PC-9 (cell line): ENCODE data around the gene MPL. TPM values are rescaled to one million over a fixed set of nuclear protein-coding genes. Genes with fewer than 3 reads are reported as not detected.

Experiments
- BruUV-seq: library from RNA; stranded (reverse); fragments of 400-500 nt; replicated peaks from 2 replicates; lab custom pipeline; 2021; lab: Mats Ljungman, UMichigan
- CTCF ChIA-PET: fragments of 300-600 bp; sonication (Branson Sonifier 250); formaldehyde crosslinking; loops from one replicate; lab custom pipeline; 2022; ENCODE audit warnings: antibody characterized with exemption; lab: Charles Lee
- POLR2A ChIA-PET: fragments of 300-600 bp; sonication (Branson Sonifier 250); formaldehyde crosslinking; loops from one replicate; lab custom pipeline; 2022; ENCODE audit warnings: antibody characterized with exemption; ENCODE audit not compliant: unreplicated experiment; lab: Charles Lee
- DNase-seq, 2 experiments: peaks; one replicate each; pipeline versions ENCODE4 v3.0.0 to v3.0.0-alpha.2; 2015 to 2022; ENCODE audit warnings: mixed read lengths in 1 of 2
- H2AFZ ChIP-seq: fragments of 200-600 bp; sonication (generic); 2 replicates; pipeline ENCODE4 v1.8.1; 2017; ENCODE audit warnings: antibody characterized with exemption
- H3F3A ChIP-seq: fragments of 200-600 bp; sonication (generic); 2 replicates; pipeline ENCODE4 v1.8.1; 2017; ENCODE audit warnings: antibody characterized with exemption, mild to moderate bottlenecking, low read depth; ENCODE audit not compliant: insufficient read depth
- H3K27ac ChIP-seq: fragments of 200-600 bp; sonication (generic); 2 replicates; pipeline ENCODE4 v1.6.1; 2016; ENCODE audit warnings: mixed run types
- H3K27me3 ChIP-seq: fragments of 200-600 bp; sonication (generic); 2 replicates; pipeline ENCODE4 v1.6.1; 2016; ENCODE audit warnings: low read depth, mixed run types; ENCODE audit not compliant: insufficient read depth
- H3K36me3 ChIP-seq: fragments of 200-600 bp; sonication (generic); 2 replicates; pipeline ENCODE4 v1.6.1; 2016; ENCODE audit warnings: low read depth, mixed run types
- H3K4me1 ChIP-seq: fragments of 200-600 bp; sonication (generic); replicated peaks from 2 replicates; pipeline ENCODE4 v1.6.1; 2016; ENCODE audit warnings: mixed run types; ENCODE audit not compliant: insufficient read depth
- H3K4me2 ChIP-seq: fragments of 200-600 bp; sonication (generic); 2 replicates; pipeline ENCODE4 v1.6.1; 2017; ENCODE audit warnings: mixed run types
- H3K4me3 ChIP-seq: fragments of 200-600 bp; sonication (generic); 2 replicates; pipeline ENCODE4 v1.6.1; 2016; ENCODE audit warnings: mixed run types
- H3K79me2 ChIP-seq: fragments of 200-600 bp; sonication (generic); 2 replicates; pipeline ENCODE4 v1.6.1; 2017; ENCODE audit warnings: low read depth, mixed run types
- H3K9me2 ChIP-seq: fragments of 200-600 bp; sonication (generic); 2 replicates; pipeline ENCODE4 v1.8.1; 2017; ENCODE audit warnings: mild to moderate bottlenecking; ENCODE audit not compliant: insufficient read depth
- H3K9me3 ChIP-seq: fragments of 200-600 bp; sonication (generic); 2 replicates; pipeline ENCODE4 v1.8.1; 2016; ENCODE audit warnings: low read depth; ENCODE audit not compliant: insufficient read depth
- H4K20me1 ChIP-seq: fragments of 200-600 bp; sonication (generic); 2 replicates; pipeline ENCODE4 v1.8.1; 2017; ENCODE audit not compliant: insufficient read depth
- EZH2 ChIP-seq: fragments of 200-600 bp; sonication (generic); IDR thresholded peaks from 2 replicates; pipeline ENCODE4 v1.8.0; 2017; ENCODE audit warnings: antibody characterized with exemption, low read depth
- intact Hi-C: fragments of 100-400 bp; cut with micrococcal nuclease; formaldehyde crosslinking; loops from one replicate; pipeline ENCODE4 v1.10.0; 2022; ENCODE audit not compliant: unreplicated experiment
- total RNA-seq: library from RNA; stranded (reverse); gene quantifications from 2 replicates; pipeline ENCODE4 v1.2.3, GENCODE V29; 2021
- TF ChIP-seq, protein P1 (sequence below): fragments of 200-600 bp; sonication (generic); conservative IDR thresholded peaks from 2 replicates; pipeline ENCODE4 v1.6.1; 2017; ENCODE audit warnings: mixed run types, antibody characterized with exemption, mild to moderate bottlenecking, moderate library complexity

MPL gene
- total RNA-seq, 1 experiment from 2014 or later, result 0.76 TPM

- Histone ChIP-seq H3K4me2 (no peak overlapping the region), H2AFZ (no peak overlapping the region), H4K20me1 (no peaks in the 10 kb centered on the region), H3K4me3 (no peak overlapping the region), H3K27ac (no peak overlapping the region), H3K79me2 (peaks cover 15% of the 10 kb centered on the region), H3K9me2 (no peaks in the 10 kb centered on the region), H3F3A (peaks cover 35% of the 10 kb centered on the region), H3K36me3 (no peaks in the 10 kb centered on the region), H3K9me3 (no peaks in the 10 kb centered on the region), H3K27me3 (no peaks in the 10 kb centered on the region), H3K4me1 (peaks cover 19% of the 10 kb centered on the region)
- no peak for TF ChIP-seq EZH2
- TF ChIP-seq, protein P1, sequence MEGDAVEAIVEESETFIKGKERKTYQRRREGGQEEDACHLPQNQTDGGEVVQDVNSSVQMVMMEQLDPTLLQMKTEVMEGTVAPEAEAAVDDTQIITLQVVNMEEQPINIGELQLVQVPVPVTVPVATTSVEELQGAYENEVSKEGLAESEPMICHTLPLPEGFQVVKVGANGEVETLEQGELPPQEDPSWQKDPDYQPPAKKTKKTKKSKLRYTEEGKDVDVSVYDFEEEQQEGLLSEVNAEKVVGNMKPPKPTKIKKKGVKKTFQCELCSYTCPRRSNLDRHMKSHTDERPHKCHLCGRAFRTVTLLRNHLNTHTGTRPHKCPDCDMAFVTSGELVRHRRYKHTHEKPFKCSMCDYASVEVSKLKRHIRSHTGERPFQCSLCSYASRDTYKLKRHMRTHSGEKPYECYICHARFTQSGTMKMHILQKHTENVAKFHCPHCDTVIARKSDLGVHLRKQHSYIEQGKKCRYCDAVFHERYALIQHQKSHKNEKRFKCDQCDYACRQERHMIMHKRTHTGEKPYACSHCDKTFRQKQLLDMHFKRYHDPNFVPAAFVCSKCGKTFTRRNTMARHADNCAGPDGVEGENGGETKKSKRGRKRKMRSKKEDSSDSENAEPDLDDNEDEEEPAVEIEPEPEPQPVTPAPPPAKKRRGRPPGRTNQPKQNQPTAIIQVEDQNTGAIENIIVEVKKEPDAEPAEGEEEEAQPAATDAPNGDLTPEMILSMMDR, result no peak
- intact Hi-C loops, result no loop called here
- ChIA-PET POLR2A (no interaction called here), CTCF (interaction anchor here (0.5 kb wide), 1 partner anchor 84 kb away, joined by 3 read pairs; the partner anchor contains the start of gene TMEM125)
- no TSS peak for BruUV-seq
- no peak for DNase-seq
Measured at GRCh38 chr1:43354471-43354870, 16.9 kb downstream of the MPL start.

DNA sequence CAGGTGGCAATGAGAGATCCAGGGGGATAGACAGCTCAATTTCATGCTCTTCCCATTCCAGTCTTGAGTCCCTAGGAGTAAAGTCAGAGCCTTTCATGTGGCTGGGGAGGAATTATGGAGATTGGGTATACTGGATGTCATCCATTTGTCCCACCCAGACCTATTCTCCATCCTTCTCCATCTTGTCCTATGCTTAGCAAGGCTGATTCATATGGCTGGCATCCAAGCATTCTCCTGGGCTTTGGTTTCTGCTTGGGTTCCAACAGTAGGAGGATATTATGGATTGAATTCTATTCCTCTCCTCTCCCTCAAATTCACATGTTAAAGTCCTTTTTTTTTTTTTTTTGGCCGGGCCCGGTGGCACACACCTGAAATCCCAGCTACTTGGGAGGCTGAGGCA is 17.3 kb downstream of the MPL start:
- ChIA-PET CTCF (no interaction called here), POLR2A (no interaction called here)
- Histone ChIP-seq H3K4me2 (no peak overlapping the region), H3K9me2 (no peaks in the 10 kb centered on the region), H3F3A (peaks cover 35% of the 10 kb centered on the region), H3K4me3 (no peak overlapping the region), H4K20me1 (no peaks in the 10 kb centered on the region), H3K79me2 (peaks cover 19% of the 10 kb centered on the region), H3K27me3 (no peaks in the 10 kb centered on the region), H3K36me3 (no peaks in the 10 kb centered on the region; the same call in 1 of the 2 replicates), H3K27ac (no peak overlapping the region), H3K4me1 (peaks cover 15% of the 10 kb centered on the region), H3K9me3 (no peaks in the 10 kb centered on the region), H2AFZ (no peak overlapping the region)
- DNase-seq, result no peak
- TF ChIP-seq, protein P1, result no peak
- TF ChIP-seq EZH2, result no peak
- intact Hi-C loops, result loop anchor here (5.0 kb wide), 1 partner anchor 172 kb away; no protein-coding TSS in a partner anchor
- no TSS peak for BruUV-seq

- no peak overlapping the region for H3K27ac ChIP-seq
- ChIA-PET POLR2A (no interaction called here), CTCF (interaction anchor here (0.6 to 1.2 kb wide), 2 partner anchors 19 to 114 kb away, joined by 3 to 5 read pairs; partner anchors contain the start of gene MPL)
- peaks cover 32% of the 10 kb centered on the region for H3K4me1 ChIP-seq
- H3K27me3 ChIP-seq, result no peaks in the 10 kb centered on the region
- H4K20me1 ChIP-seq, result 0 out of 2 replicates have a peak, but pooled peaks cover 3% of the 10 kb centered on the region
- H3K36me3 ChIP-seq, result peaks cover 18% of the 10 kb centered on the region
- H3K4me2 ChIP-seq, result peak overlapping the region; percentile 86; the same call in 1 of the 2 replicates
- H3K9me3 ChIP-seq, result no peaks in the 10 kb centered on the region
- peaks cover 43% of the 10 kb centered on the region for H3K79me2 ChIP-seq
- peaks cover 39% of the 10 kb centered on the region; the same call in 1 of the 2 replicates for H3F3A ChIP-seq
- DNase-seq, result no peak
- peak overlapping the region; percentile 86; the same call in 1 of the 2 replicates for H3K4me3 ChIP-seq
- H2AFZ ChIP-seq, result no peak overlapping the region
- H3K9me2 ChIP-seq, result no peaks in the 10 kb centered on the region
- intact Hi-C loops, result loop anchor here (5.0 kb wide), 1 partner anchor 170 kb away; no protein-coding TSS in a partner anchor
- no TSS peak for BruUV-seq
- no peak for TF ChIP-seq EZH2
- TF ChIP-seq, protein P1, result no peak
Measured at GRCh38 chr1:43357251-43357650, 19.6 kb downstream of the MPL start.
